IMR-90 (cell line): ENCODE data around the gene UBXN6. TPM values are rescaled to one million over a fixed set of nuclear protein-coding genes. Genes with fewer than 3 reads are reported as not detected.

Source experiments
- ATAC-seq: fragments of 200-7000 bp; cut with Tn5 transposase; 2 replicates; pipeline ENCODE4 v1.9.1; 2020; ENCODE audit warnings: low read depth, mild to moderate bottlenecking, moderate library complexity
- BruUV-seq: library from RNA; stranded (reverse); fragments of 400-500 nt; replicated peaks from 2 replicates; lab custom pipeline; 2021; lab: Mats Ljungman, UMichigan
- CTCF ChIA-PET: fragments of 300-600 bp; formaldehyde crosslinking; extraction: SDS; loops from one replicate; lab custom pipeline; 2021; ENCODE audit warnings: antibody characterized with exemption; lab: Yijun Ruan, JAX
- POLR2A ChIA-PET: fragments of 300-600 bp; sonication (Branson Sonifier 250); formaldehyde crosslinking; loops from one replicate; lab custom pipeline; 2022; ENCODE audit warnings: antibody characterized with exemption; ENCODE audit not compliant: unreplicated experiment; lab: Charles Lee
- DNase-seq: peaks from one replicate; pipeline ENCODE4 v3.0.0; 2013
- H2AFZ ChIP-seq: replicated peaks from 2 replicates; pipeline ENCODE3; 2013; ENCODE audit warnings: low read length, mild to moderate bottlenecking; ENCODE audit not compliant: poor library complexity
- H2AK5ac ChIP-seq: 2 replicates; pipeline ENCODE4 v1.6.1; 2013; ENCODE audit warnings: low read depth, low read length, inconsistent platforms
- H2AK9ac ChIP-seq: replicated peaks from 2 replicates; pipeline ENCODE3; 2013; ENCODE audit warnings: mild to moderate bottlenecking, low read depth, low read length, moderate library complexity; ENCODE audit not compliant: poor library complexity
- H2BK120ac ChIP-seq: 2 replicates; pipeline ENCODE4 v1.6.1; 2013; ENCODE audit warnings: low read depth, low read length, inconsistent platforms
- H2BK15ac ChIP-seq: 3 replicates; pipeline ENCODE4 v1.6.1; 2013; ENCODE audit warnings: low read depth, low read length, inconsistent platforms
- H2BK20ac ChIP-seq: 2 replicates; pipeline ENCODE4 v1.6.1; 2013; ENCODE audit warnings: low read depth, mild to moderate bottlenecking, inconsistent platforms, low read length, moderate library complexity
- H2BK5ac ChIP-seq: 2 replicates; pipeline ENCODE4 v1.6.1; 2013; ENCODE audit warnings: mild to moderate bottlenecking, low read depth, low read length, inconsistent platforms; ENCODE audit not compliant: poor library complexity, severe bottlenecking
- H3K14ac ChIP-seq: replicated peaks from 2 replicates; pipeline ENCODE4 v1.6.1; 2013; ENCODE audit warnings: low read depth, low read length, inconsistent platforms
- H3K18ac ChIP-seq: 2 replicates; pipeline ENCODE4 v1.6.1; 2013; ENCODE audit warnings: low read depth, low read length, control low read depth
- H3K23ac ChIP-seq: 2 replicates; pipeline ENCODE4 v1.6.1; 2013; ENCODE audit warnings: low read depth, low read length, inconsistent platforms
- H3K27ac ChIP-seq: 2 replicates; pipeline ENCODE4 v1.5.1; 2013; ENCODE audit warnings: mild to moderate bottlenecking, control low read depth, low read length; ENCODE audit not compliant: insufficient read depth
- H3K27me3 ChIP-seq: 2 replicates; pipeline ENCODE4 v1.6.1; 2013; ENCODE audit warnings: low read length; ENCODE audit not compliant: control insufficient read depth, insufficient read depth
- H3K36me3 ChIP-seq: 2 replicates; pipeline ENCODE4 v1.6.1; 2013; ENCODE audit warnings: low read length, mixed read lengths; ENCODE audit not compliant: control insufficient read depth, insufficient read depth
- H3K4ac ChIP-seq: 2 replicates; pipeline ENCODE4 v1.6.1; 2013; ENCODE audit warnings: low read depth, low read length, inconsistent platforms
- H3K4me1 ChIP-seq: 2 replicates; pipeline ENCODE4 v1.6.1; 2013; ENCODE audit warnings: low read length, mixed read lengths; ENCODE audit not compliant: control insufficient read depth, insufficient read depth
- H3K4me2 ChIP-seq: 2 replicates; pipeline ENCODE4 v1.6.1; 2013; ENCODE audit warnings: low read depth, mild to moderate bottlenecking, control low read depth, low read length, moderate library complexity
- H3K4me3 ChIP-seq: 2 replicates; pipeline ENCODE4 v1.5.1; 2013; ENCODE audit warnings: low read depth, mild to moderate bottlenecking, control low read depth, low read length, moderate library complexity; ENCODE audit not compliant: insufficient read depth
- H3K56ac ChIP-seq: 2 replicates; pipeline ENCODE4 v1.6.1; 2013; ENCODE audit warnings: low read length, inconsistent platforms; ENCODE audit not compliant: insufficient read depth; ENCODE audit errors: extremely low read depth
- H3K79me1 ChIP-seq, 2 experiments: 2 replicates each; pipeline ENCODE4 v1.6.1; 2013; ENCODE audit warnings: low read length in 2 of 2, inconsistent platforms in 1 of 2, low read depth in 1 of 2
- H3K9ac ChIP-seq: 2 replicates; pipeline ENCODE4 v1.6.1; 2013; ENCODE audit warnings: low read depth, low read length, control low read depth
- H3K9me1 ChIP-seq: 2 replicates; pipeline ENCODE4 v1.6.1; 2013; ENCODE audit warnings: low read length, inconsistent platforms; ENCODE audit not compliant: insufficient read depth
- H3K9me3 ChIP-seq: 2 replicates; pipeline ENCODE4 v1.6.1; 2013; ENCODE audit warnings: low read length; ENCODE audit not compliant: control insufficient read depth, insufficient read depth
- H4K20me1 ChIP-seq: 2 replicates; pipeline ENCODE4 v1.6.1; 2013; ENCODE audit warnings: low read length, inconsistent platforms; ENCODE audit not compliant: insufficient read depth
- H4K5ac ChIP-seq: 2 replicates; pipeline ENCODE4 v1.6.1; 2013; ENCODE audit warnings: mild to moderate bottlenecking, low read depth, low read length, control low read depth
- H4K8ac ChIP-seq, 2 experiments: 2 replicates each; pipeline ENCODE4 v1.6.1; 2013; ENCODE audit warnings: low read depth in 2 of 2, low read length in 2 of 2, control low read depth in 1 of 2, inconsistent platforms in 1 of 2
- H4K91ac ChIP-seq: 2 replicates; pipeline ENCODE4 v1.6.1; 2013; ENCODE audit warnings: low read depth, low read length, inconsistent platforms; ENCODE audit not compliant: insufficient read depth
- BHLHE40 ChIP-seq: fragments of 150-350 bp; IDR thresholded peaks from 2 replicates; pipeline ENCODE4 v1.6.1; 2016; ENCODE audit warnings: mild to moderate bottlenecking, low read depth, low read length
- CEBPB ChIP-seq: IDR thresholded peaks from 2 replicates; pipeline ENCODE4 v1.6.1; 2012; ENCODE audit warnings: low read depth, low read length, improper control_type of control experiment
- CHD1 ChIP-seq: IDR thresholded peaks from 2 replicates; pipeline ENCODE4 v1.6.1; 2012; ENCODE audit warnings: low read depth, low read length, improper control_type of control experiment
- ELK1 ChIP-seq: fragments of 150-350 bp; IDR thresholded peaks from 2 replicates; pipeline ENCODE4 v1.6.1; 2016; ENCODE audit warnings: low read depth, mild to moderate bottlenecking, low read length, moderate library complexity, borderline replicate concordance
- MAFK ChIP-seq: IDR thresholded peaks from 2 replicates; pipeline ENCODE4 v1.6.1; 2012; ENCODE audit warnings: low read depth, low read length, improper control_type of control experiment
- MXI1 ChIP-seq: IDR thresholded peaks from 2 replicates; pipeline ENCODE4 v1.6.1; 2012; ENCODE audit warnings: low read depth, mild to moderate bottlenecking, low read length, moderate library complexity, borderline replicate concordance
- NFE2L2 ChIP-seq: fragments of 150-350 bp; IDR thresholded peaks from 2 replicates; pipeline ENCODE4 v1.6.1; 2016; ENCODE audit warnings: low read depth, mild to moderate bottlenecking, low read length
- POLR2A ChIP-seq: IDR thresholded peaks from 2 replicates; pipeline ENCODE4 v1.6.1; 2012; ENCODE audit warnings: mild to moderate bottlenecking, low read depth, low read length
- RCOR1 ChIP-seq: IDR thresholded peaks from 2 replicates; pipeline ENCODE4 v1.6.1; 2012; ENCODE audit warnings: mild to moderate bottlenecking, low read length, improper control_type of control experiment; ENCODE audit not compliant: insufficient replicate concordance
- RFX5 ChIP-seq: IDR thresholded peaks from 2 replicates; pipeline ENCODE4 v1.8.0; 2012; ENCODE audit warnings: low read depth, mild to moderate bottlenecking, low read length, moderate library complexity
- USF2 ChIP-seq: fragments of 150-350 bp; IDR thresholded peaks from 2 replicates; pipeline ENCODE4 v1.6.1; 2017; ENCODE audit warnings: mild to moderate bottlenecking, antibody characterized with exemption, low read length, low read depth
- WGBS, 2 experiments: methylation state at CpG; one replicate each; pipeline versions ENCODE4 v1.1.5 to v1.1.7; 2013; ENCODE audit warnings: missing lambda C conversion rate in 2 of 2; ENCODE audit not compliant: insufficient read length in 1 of 2; ENCODE audit errors: extremely low coverage in 2 of 2; 5-methylcytosine and 5-hydroxymethylcytosine counted together
- dilution Hi-C: fragments of 300-500 bp; cut with HindIII; formaldehyde crosslinking; loops from one replicate; pipeline ENCODE4 v1.14.3; 2018; ENCODE audit warnings: low sequenced_read_pairs; ENCODE audit not compliant: unreplicated experiment
- in situ Hi-C: fragments of 300-500 bp; cut with MboI; formaldehyde crosslinking; loops from 3 replicates; pipeline ENCODE4 v1.14.3; 2019; ENCODE audit warnings: low sequenced_read_pairs, inconsistent platforms, mixed read lengths
- intact Hi-C: fragments of 100-400 bp; cut with micrococcal nuclease; formaldehyde crosslinking; loops from 2 replicates; pipeline ENCODE4 v1.10.0; 2022
- polyA plus RNA-seq, 3 experiments: library from polyadenylated mRNA; depleted of rRNA; stranded (reverse); fragments of >200 nt; gene quantifications; 2 replicates each; pipeline ENCODE4 v1.2.3, GENCODE V29; 2012; ENCODE audit warnings: low replicate concordance in 1 of 3
- total RNA-seq: library from RNA; depleted of rRNA; stranded (reverse); fragments of >200 nt; gene quantifications from 2 replicates; pipeline ENCODE4 v1.2.3, GENCODE V29; 2012
- TF ChIP-seq, protein P1 (sequence below): conservative IDR thresholded peaks from 2 replicates; pipeline ENCODE4 v1.5.1; 2012; ENCODE audit warnings: mild to moderate bottlenecking, low read depth, low read length, improper control_type of control experiment

The UBXN6 gene
- total and polyA plus RNA-seq, 2 of the 4 experiments (the other 2 are of a cell fraction) = 84.2 to 86.5 TPM

DNA sequence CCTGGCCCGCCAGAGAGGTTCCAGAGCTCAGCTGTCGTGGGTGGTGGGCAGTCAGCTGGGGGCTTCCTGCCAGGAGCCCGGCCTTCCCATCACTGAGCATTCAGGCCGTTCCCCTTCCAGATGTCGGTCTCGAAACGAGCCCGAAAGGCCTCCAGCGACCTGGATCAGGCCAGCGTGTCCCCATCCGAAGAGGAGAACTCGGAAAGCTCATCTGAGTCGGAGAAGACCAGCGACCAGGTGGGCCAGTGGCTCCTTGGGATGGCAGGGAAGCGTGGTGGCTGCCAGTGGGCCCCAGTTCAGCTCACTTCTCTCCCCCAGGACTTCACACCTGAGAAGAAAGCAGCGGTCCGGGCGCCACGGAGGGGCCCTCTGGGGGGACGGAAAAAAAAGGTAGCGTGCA is 33.9 kb upstream of the UBXN6 start (continued):
- TF ChIP-seq CEBPB (no peak), MAFK (no peak), BHLHE40 (no peak), USF2 (no peak)

GRCh38 chr19:4488496-4488895 is 30.9 kb upstream of the UBXN6 start:
- Histone ChIP-seq H2AK5ac (no peak overlapping the region), H2BK120ac (no peak overlapping the region), H3K27ac (no peak overlapping the region), H3K9me3 (no peaks in the 10 kb centered on the region), H2BK20ac (no peak overlapping the region), H3K27me3 (no peaks in the 10 kb centered on the region), H4K91ac (no peak overlapping the region), H3K56ac (no peak overlapping the region), H3K9ac (no peak overlapping the region), H3K14ac (no peak overlapping the region), H4K5ac (no peak overlapping the region), H3K9me1 (peaks cover 13% of the 10 kb centered on the region), H3K23ac (no peak overlapping the region), H3K79me1 (peaks cover 13 to 37% of the 10 kb centered on the region in 2 experiments), H2BK15ac (no peak overlapping the region), H3K4ac (no peak overlapping the region), H4K8ac (no peak overlapping the region), H3K4me3 (no peak overlapping the region), H4K20me1 (peaks cover 14% of the 10 kb centered on the region; the same call in 1 of the 2 replicates), H3K18ac (no peak overlapping the region), H2BK5ac (no peak overlapping the region), H2AK9ac (no peak overlapping the region), H3K4me1 (no peaks in the 10 kb centered on the region), H3K4me2 (no peak overlapping the region), H2AFZ (peak overlapping the region; percentile 21), H3K36me3 (peaks cover 56% of the 10 kb centered on the region)
- TF ChIP-seq NFE2L2 = no peak
- TF ChIP-seq ELK1 = no peak
- no peak for TF ChIP-seq RFX5
- no peak for TF ChIP-seq CHD1
- no peak for TF ChIP-seq MAFK
- no peak for TF ChIP-seq POLR2A
- TF ChIP-seq MXI1 = no peak
- TF ChIP-seq, protein P1, sequence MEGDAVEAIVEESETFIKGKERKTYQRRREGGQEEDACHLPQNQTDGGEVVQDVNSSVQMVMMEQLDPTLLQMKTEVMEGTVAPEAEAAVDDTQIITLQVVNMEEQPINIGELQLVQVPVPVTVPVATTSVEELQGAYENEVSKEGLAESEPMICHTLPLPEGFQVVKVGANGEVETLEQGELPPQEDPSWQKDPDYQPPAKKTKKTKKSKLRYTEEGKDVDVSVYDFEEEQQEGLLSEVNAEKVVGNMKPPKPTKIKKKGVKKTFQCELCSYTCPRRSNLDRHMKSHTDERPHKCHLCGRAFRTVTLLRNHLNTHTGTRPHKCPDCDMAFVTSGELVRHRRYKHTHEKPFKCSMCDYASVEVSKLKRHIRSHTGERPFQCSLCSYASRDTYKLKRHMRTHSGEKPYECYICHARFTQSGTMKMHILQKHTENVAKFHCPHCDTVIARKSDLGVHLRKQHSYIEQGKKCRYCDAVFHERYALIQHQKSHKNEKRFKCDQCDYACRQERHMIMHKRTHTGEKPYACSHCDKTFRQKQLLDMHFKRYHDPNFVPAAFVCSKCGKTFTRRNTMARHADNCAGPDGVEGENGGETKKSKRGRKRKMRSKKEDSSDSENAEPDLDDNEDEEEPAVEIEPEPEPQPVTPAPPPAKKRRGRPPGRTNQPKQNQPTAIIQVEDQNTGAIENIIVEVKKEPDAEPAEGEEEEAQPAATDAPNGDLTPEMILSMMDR = no peak
- no peak for TF ChIP-seq RCOR1
- 91% methylated on average over 14 of the region's 29 CpGs; no CpG with 5 or more reads in 1 of the 2 experiments for WGBS, 2 experiments
- CTCF ChIA-PET = no interaction called here
- no TSS peak for BruUV-seq
- in situ Hi-C loops (no loop called here), dilution Hi-C loops (no loop called here), intact Hi-C loops (no loop called here)
- POLR2A ChIA-PET = no interaction called here
- DNase-seq (no peak), ATAC-seq (no peak)
